HG02852 (cell line): ENCODE results near the gene GNAI1.
"Not testable (repeated sequence)": the region's sequence is repeated elsewhere in the genome, so short reads cannot be mapped to it uniquely, and the experiment has no call there.

Source experiments
- ATAC-seq: cut with Tn5 transposase; IDR thresholded peaks from one replicate; pipeline ENCODE4 v1.9.1; 2021; ENCODE audit warnings: mild to moderate bottlenecking, moderate library complexity; ENCODE audit not compliant: unreplicated experiment

The GNAI1 gene

GRCh38 chr7:80154656-80155333 lies 20.2 kb downstream of the GNAI1 start:
- ATAC-seq, result no peak

- no peak for ATAC-seq
These were observed 20.7 kb downstream of the GNAI1 start for GRCh38 chr7:80155374-80155773.

GRCh38 chr7:80157770-80158169 lies 23.1 kb downstream of the GNAI1 start:
- ATAC-seq, result not testable (repeated sequence)

GRCh38 chr7:80159802-80160201 lies 25.2 kb downstream of the GNAI1 start:
- ATAC-seq, result no peak

- ATAC-seq, result no peak
These were observed 26.8 kb downstream of the GNAI1 start for GRCh38 chr7:80161466-80161865.

GRCh38 chr7:80165177-80165576 lies 30.5 kb downstream of the GNAI1 start:
- no peak for ATAC-seq

GRCh38 chr7:80170445-80170844 lies 35.8 kb downstream of the GNAI1 start:
- no peak for ATAC-seq

GRCh38 chr7:80172387-80172786 lies 37.8 kb downstream of the GNAI1 start:
- no peak for ATAC-seq

- peak; percentile 59 for ATAC-seq
These were observed 41.1 kb downstream of the GNAI1 start for GRCh38 chr7:80175744-80176143.

GRCh38 chr7:80181411-80181810 lies 46.8 kb downstream of the GNAI1 start:
- ATAC-seq, result no peak

- no peak for ATAC-seq
These were observed 48.1 kb downstream of the GNAI1 start for GRCh38 chr7:80182630-80183276.

- ATAC-seq, result no peak
These were observed 48.7 kb downstream of the GNAI1 start for GRCh38 chr7:80183351-80183750.

GRCh38 chr7:80183900-80184685 lies 49.5 kb downstream of the GNAI1 start:
- ATAC-seq, result no peak

- no peak for ATAC-seq
These were observed 50.1 kb downstream of the GNAI1 start for GRCh38 chr7:80184693-80185092.

- no peak for ATAC-seq
These were observed 50.9 kb downstream of the GNAI1 start for GRCh38 chr7:80185571-80185970.

GRCh38 chr7:80186721-80187120 lies 52.1 kb downstream of the GNAI1 start:
- ATAC-seq, result no peak

- no peak for ATAC-seq
These were observed 52.6 kb downstream of the GNAI1 start for GRCh38 chr7:80187279-80187678.

- no peak for ATAC-seq
These were observed 53.1 kb downstream of the GNAI1 start for GRCh38 chr7:80187727-80188126.

GRCh38 chr7:80189638-80190037 lies 55.0 kb downstream of the GNAI1 start:
- no peak for ATAC-seq

- no peak for ATAC-seq
These were observed 63.0 kb downstream of the GNAI1 start for GRCh38 chr7:80197627-80198026.

GRCh38 chr7:80199051-80199450 lies 64.4 kb downstream of the GNAI1 start:
- no peak for ATAC-seq

- no peak for ATAC-seq
These were observed 69.8 kb downstream of the GNAI1 start for GRCh38 chr7:80204454-80204853.
